ENCODE results near the gene MAP3K9.

The MAP3K9 gene

DNA sequence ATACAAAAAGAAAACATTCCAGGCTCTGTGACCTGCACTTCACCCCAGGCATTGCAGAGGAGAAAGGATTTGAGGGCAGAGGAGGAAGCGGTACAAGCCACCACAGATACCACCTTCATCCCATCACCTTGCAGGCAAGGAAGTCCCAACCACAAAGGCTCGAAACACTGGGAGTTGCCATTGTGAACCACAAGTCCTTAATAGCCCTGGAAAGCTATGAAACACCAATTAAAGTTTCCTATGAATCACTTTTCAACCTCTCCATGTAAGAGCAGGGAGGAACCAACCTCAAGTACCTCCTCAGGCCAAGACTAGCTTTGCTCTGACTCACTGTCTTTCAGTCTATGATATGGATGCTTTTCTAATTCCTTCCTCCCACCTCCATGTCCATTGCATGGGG, 27.0 kb downstream of the MAP3K9 start:
- DNase-seq = no peak

DNA sequence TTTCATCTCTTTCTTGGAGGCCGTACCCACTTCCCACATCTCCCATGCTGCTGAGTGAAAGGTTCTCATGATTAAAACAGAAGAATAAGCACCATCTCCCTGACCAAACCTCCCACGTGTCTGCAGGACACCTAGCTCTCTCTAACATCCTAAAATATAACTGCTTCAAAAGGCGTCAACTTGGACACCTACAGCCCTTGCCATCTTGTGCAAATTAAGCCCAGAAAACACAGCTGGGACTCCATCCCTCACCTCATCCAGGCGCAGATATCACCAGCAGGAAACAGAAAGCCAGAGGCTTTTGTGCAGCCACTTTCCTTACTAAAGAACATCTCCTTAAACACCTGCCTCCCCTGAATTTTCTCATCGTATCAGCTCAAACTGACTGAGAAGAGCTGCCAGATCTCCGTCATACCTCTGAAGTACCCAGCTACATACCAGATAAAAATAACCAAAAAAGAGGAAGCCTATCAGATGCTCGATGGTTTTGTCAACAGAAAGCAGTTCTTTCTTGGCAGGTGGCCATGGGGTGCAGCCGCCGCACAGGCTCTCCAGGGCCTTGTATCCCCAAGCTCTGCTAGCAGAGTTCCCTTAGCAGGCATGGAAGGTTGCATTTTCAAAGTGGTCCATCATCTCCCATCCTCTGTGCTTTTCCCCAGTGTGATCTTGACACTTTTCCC, 28.8 kb downstream of the MAP3K9 start:
- DNase-seq = no peak

DNA sequence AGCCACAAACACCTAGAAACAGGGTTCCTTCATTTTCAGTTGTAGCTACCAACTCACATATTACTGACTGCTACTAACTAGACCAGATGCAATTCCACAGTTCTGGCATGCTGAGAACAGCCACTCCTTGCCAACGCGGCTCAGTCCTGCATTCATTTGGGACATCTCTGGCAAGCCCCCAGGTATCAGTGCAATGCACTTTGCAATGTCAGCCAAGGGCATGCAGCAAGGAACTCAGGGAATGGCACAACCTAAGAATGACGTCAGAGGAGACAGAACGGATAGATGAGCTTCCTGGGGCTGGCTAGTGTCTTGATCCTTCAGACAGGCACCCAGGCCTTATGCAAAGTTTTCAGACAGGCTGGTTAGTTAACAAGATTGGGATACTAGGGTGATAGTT, 29.6 kb downstream of the MAP3K9 start:
- DNase-seq = no peak

DNA sequence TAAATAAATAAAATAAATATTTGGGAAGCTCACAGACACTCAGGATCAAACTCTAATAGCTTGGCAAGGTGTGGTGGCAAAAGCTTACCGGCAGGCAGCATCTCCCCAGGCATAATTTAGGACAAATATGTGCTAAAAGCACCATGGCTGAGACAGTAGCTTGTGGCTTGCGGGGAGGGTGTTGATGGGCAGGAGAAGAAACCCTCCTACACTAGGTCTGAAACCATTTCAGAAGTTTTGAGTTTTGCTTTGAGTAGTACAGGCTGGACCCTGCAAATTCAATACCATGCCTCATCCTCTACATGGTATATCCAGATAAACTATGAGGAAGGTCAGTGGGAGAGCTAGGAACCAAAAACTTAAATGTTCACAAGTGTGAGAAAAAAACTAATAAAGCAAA, 33.1 kb downstream of the MAP3K9 start:
- DNase-seq = no peak

DNA sequence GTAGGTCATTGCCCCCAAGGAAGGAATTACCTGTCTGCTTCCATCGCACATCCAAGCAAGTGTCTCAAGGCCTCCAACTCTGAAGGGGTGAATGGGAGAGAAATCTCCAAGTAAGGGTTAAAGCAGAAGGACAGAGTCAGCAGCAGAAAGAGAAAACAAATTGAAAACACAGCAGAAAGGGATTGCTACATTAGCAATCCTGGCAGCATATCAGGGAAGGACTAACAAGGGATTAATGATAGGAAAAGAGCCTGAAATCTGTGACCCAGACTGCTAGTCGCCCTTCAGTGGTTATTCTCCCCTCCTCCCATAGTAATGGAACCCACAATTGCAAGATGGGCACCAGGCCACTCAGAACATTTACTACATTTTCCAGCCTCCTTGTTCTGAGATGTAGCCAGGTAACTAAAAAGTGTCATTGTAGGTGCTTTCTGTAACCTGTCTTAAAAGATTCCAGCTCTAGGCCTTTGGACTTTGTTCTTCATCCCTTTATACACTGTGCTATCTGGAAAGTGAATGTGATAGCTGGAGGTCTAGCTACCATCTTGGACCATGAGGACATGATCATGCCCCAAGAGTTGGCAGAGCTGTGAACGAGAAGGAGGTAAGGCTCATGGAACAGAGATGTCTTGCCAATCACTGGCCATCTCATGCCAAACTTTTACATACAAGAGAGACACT, 36.0 kb downstream of the MAP3K9 start:
- no peak for DNase-seq

DNA sequence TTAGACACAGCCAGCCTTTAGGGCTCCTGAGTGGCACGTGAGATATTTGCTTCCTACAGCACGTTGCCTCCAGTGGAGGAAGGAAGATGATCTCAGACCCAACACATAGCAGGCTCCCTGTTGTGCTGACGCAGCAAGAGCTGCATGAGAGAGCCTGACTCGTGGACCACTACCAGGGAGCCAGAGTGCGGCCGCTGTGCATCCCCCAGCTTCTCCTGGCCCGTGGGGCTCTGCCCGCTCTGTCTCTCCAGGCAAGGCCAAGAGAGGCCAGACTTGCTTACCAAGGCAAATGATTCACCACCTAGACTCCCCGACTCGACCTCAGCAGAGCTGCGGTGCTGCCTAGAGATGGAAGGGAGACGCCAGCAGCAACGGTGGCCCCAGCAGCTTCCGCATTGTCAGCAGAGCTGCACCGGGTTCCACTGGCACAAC, 37.5 kb downstream of the MAP3K9 start:
- no peak for DNase-seq

DNA sequence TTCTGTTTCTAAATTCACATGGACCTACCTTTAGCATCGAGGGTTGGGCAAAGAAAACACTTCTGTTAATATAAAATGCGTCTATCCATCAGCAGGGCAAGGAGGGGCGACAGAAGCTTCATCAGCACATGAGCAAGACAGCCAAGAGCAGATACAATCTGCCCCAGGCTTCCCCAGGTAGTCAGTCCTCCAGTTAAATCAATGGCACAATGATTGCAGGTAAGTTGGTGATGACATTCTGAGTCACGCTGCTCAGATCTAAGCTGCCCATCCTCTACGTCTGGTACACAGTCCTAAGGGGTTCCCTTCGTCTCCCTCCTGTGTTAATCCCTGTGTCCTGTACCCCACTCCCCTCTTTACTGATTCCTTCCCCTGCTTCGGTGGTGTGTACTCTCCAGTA, 38.8 kb downstream of the MAP3K9 start:
- DNase-seq = no peak

DNA sequence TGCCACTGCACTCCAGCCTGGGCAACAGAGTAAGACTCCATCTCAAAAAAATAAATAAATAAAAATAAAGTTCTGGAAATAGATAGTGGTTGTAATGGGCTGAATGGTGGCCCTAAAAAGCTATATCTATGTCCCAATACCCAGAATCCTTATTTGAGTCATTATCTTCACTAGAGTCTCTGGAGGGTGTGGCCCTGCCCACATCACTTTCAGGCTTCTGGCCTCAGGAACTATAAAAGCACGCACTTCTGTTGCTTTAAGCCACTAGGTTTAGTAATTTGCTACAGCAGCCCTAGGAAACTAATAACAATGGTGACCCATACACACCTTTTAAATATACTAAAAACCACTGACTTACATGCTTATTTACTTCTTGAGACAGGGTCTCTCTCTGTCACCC, 49.9 kb downstream of the MAP3K9 start:
- DNase-seq = no peak

DNA sequence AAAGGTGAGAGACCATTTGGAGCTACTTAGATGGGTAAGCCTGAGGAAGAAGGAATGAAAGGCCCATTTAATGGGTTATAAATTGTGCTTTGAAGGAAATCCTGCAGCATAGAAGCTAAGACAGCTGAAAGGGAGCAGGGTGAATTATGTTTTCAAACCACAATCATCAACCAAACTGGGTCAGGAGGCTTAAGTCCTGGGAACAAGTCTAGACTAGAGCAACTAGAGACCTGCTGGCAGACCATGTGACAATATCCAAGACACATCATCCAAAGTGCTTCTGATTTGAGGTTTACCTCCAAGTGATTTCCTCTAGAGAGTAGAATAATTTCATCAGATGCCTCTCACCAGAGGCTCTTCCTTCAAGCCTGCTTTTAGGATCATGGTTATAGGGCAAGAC, 53.7 kb downstream of the MAP3K9 start:
- DNase-seq = no peak

DNA sequence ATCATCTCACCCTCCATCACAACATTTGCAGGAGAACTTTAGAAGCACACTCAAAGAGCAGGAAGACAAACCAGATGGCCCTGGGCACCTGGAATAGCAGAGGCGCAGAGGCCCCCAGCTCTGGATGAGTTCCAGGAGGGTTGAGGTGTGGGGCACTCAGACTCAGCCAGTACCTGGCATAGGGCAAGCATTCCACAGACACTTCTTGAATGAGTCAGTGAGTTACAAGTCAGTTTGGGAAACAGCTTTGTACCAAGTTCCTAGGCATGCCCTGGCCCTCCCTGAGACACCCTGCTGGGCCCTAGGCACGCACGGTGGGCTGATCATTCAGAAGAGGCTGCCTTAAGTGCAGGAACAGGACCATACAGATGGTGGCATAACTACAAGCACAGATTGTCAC, 54.3 kb downstream of the MAP3K9 start:
- DNase-seq = no peak

DNA sequence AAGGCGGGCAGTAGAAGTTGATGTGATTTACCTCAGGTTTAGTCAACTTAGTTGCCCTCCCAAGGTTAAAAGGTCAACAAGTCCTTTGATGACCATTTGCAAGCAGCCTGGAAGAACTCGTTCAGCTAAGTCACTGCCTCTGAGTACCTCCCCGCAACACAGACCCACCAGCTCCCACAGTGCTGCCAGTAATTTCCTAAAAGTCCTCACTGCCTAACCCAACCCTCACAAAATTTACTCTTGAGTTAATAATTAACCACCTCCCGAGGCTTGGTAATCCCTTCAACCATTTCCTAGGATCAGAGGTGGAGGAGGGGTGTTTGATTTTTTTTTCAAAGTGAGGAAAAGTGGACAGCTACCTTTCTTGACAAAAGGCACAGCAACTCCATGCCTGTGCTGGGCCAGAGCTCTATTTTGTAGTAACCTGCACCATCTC, 55.8 kb downstream of the MAP3K9 start:
- no peak for DNase-seq

DNA sequence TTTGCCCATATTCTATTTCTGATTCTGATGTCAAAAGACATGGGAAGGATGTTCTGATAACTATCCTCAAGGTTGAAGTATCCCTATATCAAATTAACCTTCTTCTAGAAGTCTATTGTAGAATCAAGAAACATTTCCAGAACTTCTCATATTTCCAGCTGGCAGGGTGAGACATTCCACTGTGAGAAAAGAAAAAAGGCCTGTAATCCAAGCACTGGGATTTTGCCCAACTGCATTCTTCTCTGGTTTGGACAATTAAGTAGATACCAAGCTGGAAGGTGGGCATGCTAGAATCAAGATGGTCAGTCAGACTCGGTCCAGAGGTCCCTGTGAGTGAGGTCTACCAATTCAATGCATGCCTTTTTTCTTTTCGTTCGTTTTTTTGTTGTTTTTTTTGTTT, 60.9 kb downstream of the MAP3K9 start:
- DNase-seq = no peak

DNA sequence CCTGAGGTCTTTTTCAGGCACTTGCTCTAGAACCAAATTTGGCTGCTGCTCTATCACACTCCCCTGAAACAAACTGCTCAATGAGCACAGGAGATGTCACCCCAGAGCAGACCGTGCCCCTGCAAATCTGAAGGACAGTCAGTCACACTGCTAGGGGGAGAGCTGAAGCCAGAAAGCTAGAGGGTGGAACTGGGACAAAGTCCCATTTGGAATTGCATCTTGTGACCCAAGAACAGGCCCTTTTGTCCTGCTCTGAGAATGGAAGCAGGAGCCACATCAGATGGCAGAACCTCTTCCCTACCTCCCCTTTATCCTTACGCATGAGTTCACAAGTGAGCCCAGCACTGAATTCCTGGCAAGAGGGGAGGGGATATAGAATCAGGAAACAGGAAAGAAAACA, 64.7 kb downstream of the MAP3K9 start:
- no peak for DNase-seq

DNA sequence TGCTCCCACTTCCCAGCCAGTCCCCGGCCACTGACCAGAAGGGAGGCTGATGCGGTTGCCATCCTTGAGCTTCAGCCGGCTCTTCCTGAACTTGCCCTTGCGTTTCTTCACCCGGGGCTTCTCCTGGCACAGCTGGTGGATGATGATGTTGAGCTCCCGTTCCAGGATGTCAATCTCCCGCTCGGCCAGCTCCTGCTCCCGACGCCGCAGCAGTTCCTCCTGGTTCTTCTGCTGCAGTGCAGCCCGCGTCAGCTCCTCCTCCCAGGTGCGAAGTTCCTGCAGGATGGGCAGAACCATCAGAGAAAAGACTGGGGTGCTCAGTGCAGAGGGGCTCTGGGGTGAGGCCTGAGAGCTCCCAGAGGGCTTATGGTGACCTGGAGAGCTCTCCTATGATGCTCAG, 67.0 kb downstream of the MAP3K9 start:
- no peak for DNase-seq

DNA sequence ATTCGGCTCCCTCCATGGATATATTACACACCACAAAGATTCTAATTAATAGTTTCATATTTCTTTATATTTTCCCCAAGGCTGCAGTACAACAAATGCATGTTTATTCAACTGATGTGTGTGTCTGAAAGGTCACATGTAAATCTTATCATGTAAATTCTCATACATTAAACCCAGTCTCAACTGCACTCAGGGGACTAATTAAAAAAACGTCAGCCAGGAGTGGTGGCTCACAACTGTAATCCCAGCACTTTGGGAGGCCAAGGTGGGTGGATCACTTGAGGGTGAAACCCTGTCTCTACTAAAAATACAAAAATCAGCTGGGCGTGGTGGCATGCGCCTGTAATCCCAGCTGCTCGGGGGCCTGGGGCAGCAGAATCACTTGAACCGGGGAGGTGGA, 67.8 kb downstream of the MAP3K9 start:
- DNase-seq = no peak

DNA sequence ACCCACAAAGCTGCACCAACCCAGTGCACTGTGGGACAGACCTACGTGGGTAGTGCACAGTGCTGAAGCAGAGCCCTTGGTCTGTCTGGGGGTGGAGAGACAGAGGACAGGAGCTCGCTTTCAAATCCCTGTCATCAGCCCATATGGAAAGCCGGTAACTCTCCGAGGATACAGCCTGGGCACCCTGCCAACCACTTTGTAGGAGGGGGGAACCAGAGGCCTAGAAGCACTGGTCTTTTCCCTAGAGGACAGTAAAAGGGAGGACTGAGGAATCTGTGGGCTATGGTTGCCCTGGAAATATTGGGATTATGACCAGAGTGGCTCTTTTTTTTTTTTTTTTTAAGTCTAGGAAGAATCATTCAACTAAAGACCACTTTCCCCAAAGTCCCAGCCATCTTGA, 74.3 kb downstream of the MAP3K9 start:
- no peak for DNase-seq

DNA sequence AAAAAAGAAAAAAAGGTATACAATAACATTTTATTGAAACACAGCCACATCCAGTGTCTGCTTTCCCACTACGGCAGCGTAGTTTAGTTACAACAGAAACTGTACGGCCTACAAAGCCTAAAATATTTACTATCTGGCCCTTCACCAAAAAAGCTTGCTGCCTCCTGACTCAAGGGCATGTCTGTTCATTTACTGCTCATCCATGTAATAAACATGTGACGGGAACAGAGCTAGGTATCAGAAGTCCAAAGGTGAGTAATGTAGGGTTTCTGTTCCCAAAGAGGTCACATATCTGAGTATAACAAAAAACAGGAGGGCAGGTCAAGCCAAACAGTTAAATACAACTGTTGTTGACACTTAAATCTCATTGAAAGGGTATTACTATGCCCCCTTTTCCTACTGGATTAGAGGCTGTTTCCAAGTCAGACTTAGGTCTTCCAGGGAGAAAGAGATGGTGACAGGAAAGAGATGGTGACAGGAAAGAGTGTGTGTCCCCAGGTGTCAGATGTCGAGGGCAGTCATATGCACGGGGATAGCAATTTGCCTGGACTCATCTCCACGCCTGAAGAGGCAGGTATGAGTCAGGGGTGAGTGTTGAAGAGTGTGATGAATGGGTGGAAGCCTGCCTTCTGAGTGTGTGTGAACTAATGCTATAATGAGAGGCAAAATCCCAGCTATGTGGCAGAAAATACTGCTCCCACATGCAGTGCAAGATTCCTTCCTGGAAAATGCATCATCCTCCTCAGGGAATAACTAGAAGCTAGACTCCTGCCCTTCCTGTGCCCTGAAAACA, 77.7 kb downstream of the MAP3K9 start:
- no peak for DNase-seq

DNA sequence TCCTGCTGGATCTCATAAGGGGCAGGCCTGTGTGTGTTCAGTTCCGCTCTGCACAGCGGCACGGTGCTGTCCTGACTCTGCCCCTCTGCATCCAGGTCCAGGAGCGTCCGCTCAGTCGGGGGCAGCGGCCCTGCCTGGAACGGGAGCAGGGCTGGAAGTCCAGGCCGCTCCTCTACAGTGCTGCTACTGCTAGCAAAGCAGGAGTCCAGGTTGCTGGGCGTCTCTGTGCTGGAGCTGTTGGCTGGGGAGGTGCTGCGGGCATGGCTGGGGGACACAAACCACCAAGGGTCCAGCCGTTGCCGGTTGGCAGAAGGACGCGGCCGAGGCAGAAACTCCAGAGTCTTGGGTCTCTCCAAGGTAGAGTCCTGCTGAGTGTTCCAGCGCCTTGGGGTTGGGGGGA, 78.9 kb downstream of the MAP3K9 start:
- DNase-seq = no peak

DNA sequence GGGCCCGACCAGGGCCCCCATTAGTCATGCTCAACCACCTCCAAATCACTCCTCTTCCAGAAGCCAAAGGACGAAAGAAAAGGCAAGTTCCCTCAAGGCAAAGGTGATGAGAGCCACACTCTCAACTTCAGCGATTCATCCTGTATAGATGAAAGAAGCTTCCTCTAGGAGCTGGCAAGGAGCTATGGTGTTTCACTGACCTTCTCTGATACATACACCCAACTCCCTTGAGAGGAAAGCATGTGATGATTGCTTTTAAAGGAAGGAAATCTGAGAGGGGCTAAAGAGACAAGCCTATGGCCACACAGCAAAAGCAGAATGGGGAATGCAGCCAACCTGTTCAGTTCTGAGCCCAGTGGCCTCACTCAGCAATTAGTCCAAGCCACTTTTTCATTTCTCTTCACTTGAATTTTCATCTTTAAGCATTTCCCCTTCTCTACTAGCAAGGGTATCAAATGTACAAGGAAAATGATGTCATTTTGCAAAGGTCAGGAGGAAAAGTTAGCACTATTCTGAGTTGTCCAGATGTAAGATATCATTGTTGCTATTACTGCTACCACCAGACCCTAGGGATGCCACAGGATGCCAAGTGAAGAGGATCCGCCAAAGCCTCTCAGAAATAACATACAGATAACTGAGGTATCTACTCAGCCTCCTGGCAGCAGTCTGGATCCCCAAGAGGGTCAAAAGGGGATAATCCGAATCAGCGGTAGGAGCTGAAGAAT, 82.5 kb downstream of the MAP3K9 start:
- no peak for DNase-seq

DNA sequence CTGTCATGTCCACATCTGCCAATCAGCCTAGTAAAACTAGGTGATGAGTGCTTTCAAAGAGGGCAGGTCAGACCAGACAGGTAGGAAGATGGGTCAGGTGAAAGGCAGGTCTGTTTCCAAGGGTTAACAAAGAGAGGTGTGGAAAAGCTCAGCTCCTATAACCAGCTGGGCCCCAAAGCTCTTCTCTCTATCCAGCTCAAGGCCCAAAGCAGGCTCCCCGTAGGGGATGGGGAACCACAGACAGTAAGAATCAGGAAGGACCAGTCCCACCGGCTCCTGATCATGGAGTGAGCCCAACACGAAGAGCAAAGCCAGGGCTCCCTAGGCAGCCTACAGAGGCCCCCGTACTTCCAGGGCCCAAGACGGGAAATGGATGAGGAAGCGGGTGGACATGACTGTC, 84.4 kb downstream of the MAP3K9 start:
- DNase-seq = no peak

DNA sequence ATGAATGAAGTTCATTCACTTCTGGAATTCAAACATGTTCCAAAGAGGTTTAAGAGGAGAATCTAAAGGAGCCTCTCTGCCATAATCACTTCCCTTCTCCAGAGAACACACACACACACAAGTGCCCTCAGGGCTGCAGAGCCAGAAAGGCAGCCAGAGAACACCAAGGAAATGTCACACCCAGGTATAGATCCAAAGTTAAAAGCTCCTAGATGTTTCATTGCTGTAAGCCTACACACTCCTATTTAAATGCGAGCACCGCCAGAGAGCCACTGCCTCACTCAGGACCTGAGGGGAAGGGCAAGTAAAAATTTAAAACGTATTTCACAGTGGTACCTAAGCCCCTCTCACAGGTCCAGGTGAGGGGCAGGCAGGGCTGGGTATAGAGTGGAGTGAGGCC, 85.2 kb downstream of the MAP3K9 start:
- DNase-seq = no peak

DNA sequence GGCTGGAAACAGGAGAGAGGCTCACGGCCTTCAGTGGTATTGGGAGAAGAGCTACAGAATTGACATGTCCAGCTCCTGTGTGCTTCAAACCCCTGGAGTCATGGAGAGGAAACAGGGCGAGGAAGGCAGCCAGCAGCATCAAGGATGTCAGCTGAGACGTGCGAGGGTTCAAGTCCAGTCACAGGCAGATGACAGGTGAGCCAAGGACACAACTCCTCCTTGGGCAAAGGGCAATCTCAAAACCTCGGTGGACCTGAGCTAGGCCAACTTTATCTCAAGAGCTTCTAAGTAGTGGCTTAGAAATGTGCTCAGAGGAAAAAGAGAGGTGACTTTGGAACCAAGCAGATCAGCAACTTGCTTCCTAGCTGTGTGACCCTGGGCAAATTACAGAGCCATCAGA, 86.0 kb downstream of the MAP3K9 start:
- no peak for DNase-seq

DNA sequence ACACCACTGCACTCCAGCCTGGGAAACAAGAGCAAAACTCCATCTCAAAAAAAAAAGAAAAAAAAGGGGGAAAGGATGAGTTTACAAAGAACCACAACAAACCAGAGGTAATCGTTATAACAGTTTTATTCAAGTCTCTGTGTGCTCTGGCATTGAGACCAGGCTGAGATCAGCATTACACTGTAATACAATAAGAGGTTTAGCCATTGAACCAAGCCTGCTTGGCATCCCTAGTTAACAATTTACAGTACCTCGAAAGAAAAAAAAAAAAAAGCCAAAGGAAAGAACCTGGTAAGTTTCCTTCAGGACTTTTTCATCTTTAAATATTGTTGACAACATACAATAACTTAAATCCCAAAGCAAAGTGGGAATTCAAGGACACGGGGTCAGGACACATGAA, 86.9 kb downstream of the MAP3K9 start:
- no peak for DNase-seq

DNA sequence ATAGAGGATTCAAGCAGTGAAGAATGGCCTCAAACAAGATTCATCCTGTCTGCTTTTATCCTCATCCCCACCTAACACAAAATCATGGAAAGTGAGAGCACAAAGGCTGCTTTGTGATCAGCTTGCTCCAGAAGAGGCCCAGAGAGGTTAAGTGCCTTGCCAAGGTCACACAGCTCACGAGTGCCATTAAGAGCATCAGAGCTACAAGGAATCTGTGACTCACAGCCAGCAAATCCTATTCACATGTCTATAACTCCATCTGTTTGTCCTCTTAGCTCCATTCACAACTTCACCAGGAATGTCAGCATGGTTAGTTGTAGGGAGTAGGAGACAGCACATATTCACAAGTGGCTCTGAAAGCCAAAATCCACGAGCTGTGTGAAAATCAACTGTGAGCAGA, 87.8 kb downstream of the MAP3K9 start:
- no peak for DNase-seq

All from activated CD4-positive, alpha-beta T cell treated with anti-CD3 and anti-CD28 coated beads, Interleukin-2, amount 50 U/mL, for 16 hours (primary cell).